Sigmoid colon (tissue), 7 donors: ENCODE measurements around the gene FGF8. TPM values are rescaled to one million over a fixed set of nuclear protein-coding genes. Genes with fewer than 3 reads are reported as not detected.

Source experiments
- DNase-seq: peaks from one replicate; pipeline ENCODE4 v3.0.0-alpha.2; 2019
- H3K27ac ChIP-seq, 4 donors: fragments of 200-600 bp; sonication (generic); one replicate each; pipeline ENCODE4 v1.5.1; 2016 to 2019; ENCODE audit warnings: mild to moderate bottlenecking in 1 of 4
- H3K27me3 ChIP-seq, 3 donors: fragments of 200-600 bp; sonication (generic); one replicate each; pipeline ENCODE4 v1.5.1; 2019; ENCODE audit warnings: mild to moderate bottlenecking in 1 of 3
- H3K36me3 ChIP-seq, 4 donors: fragments of 200-600 bp; sonication (generic); one replicate each; pipeline ENCODE4 v1.5.1; 2016 to 2019
- H3K4me1 ChIP-seq, 4 donors: fragments of 200-600 bp; sonication (generic); one replicate each; pipeline ENCODE4 v1.5.1; 2017 to 2019
- H3K4me3 ChIP-seq, 4 donors: fragments of 200-600 bp; sonication (generic); one replicate each; pipeline ENCODE4 v1.5.1; 2017 to 2019; ENCODE audit warnings: mild to moderate bottlenecking in 2 of 4, moderate library complexity in 1 of 4
- H3K9me3 ChIP-seq, 4 donors: fragments of 200-600 bp in 3 of 4; sonication (generic) in 3 of 4; one replicate each; pipeline versions ENCODE4 v1.5.1 to v1.6.1; 2013 to 2019
- CTCF ChIP-seq, 4 experiments: fragments of 450-650 bp in 3 of 4; fragments of 200-600 bp in 1 of 4; IDR thresholded peaks; one replicate each; pipeline ENCODE4 v1.5.1; 2016 to 2019; ENCODE audit warnings: antibody characterized with exemption in 4 of 4, mild to moderate bottlenecking in 3 of 4, moderate library complexity in 2 of 4
- EP300 ChIP-seq, 4 donors: sonication (generic); formaldehyde crosslinking; IDR thresholded peaks; one replicate each; pipeline ENCODE4 v1.6.1; 2017; ENCODE audit warnings: antibody characterized with exemption in 4 of 4
- POLR2A ChIP-seq, 2 donors: fragments of 450-650 bp; IDR thresholded peaks; one replicate each; pipeline ENCODE4 v1.6.1; 2016; ENCODE audit warnings: antibody characterized with exemption in 2 of 2, mild to moderate bottlenecking in 2 of 2, moderate library complexity in 2 of 2
- POLR2AphosphoS5 ChIP-seq, 4 donors: sonication (generic); formaldehyde crosslinking; IDR thresholded peaks; one replicate each; pipeline ENCODE4 v1.6.1; 2017; ENCODE audit warnings: antibody characterized with exemption in 4 of 4
- WGBS, 2 donors: extraction: QIAGEN DNeasy Blood & Tissue Kit; methylation state at CpG; one replicate each; pipeline ENCODE4 v1.1.7; 2013; 5-methylcytosine and 5-hydroxymethylcytosine counted together
- intact Hi-C: fragments of 100-400 bp; cut with DNase I; formaldehyde crosslinking; loops from one replicate; pipeline ENCODE4 v1.15.1; 2023
- polyA plus RNA-seq, 3 donors: library from polyadenylated mRNA; stranded (reverse); fragments of 200-250 nt; gene quantifications; one replicate each; pipeline ENCODE4 v1.2.3, GENCODE V29; 2013
- total RNA-seq, 4 donors: library from RNA; depleted of rRNA; stranded (reverse); fragments of >200 nt; gene quantifications; one replicate each; pipeline ENCODE4 v1.1.0, GENCODE V29; 2016
- donor health status: healthy with polysubstance abuse.
- donor health status: Bipolar disorder and iron deficiency.
- donor health status: healthy.

The FGF8 gene
- total and polyA plus RNA-seq, 7 donors: 0.10 TPM; not detected in 6

GRCh38 chr10:101725296-101726114, 50.4 kb downstream of the FGF8 start:
- TF ChIP-seq EP300 (IDR thresholded peaks at IDR 0.05) (no peak), POLR2AphosphoS5 (IDR thresholded peaks at IDR 0.05) (no peak), CTCF (IDR thresholded peaks at IDR 0.05) (no peak), POLR2A (IDR thresholded peaks at IDR 0.05) (no peak)
- Histone ChIP-seq H3K27ac (no peak overlapping the region), H3K4me3 (no peak overlapping the region), H3K27me3 (peaks cover 0 to 9% (median 0%) of the 10 kb centered on the region in 3 donors), H3K36me3 (no peaks in the 10 kb centered on the region), H3K4me1 (no peaks in the 10 kb centered on the region), H3K9me3 (no peaks in the 10 kb centered on the region)
- intact Hi-C loops: no loop called here
- 22 to 55% methylated on average over 8 of the region's 8 CpGs for WGBS, 2 donors
- DNase-seq: no peak

GRCh38 chr10:101724446-101724845, 51.5 kb downstream of the FGF8 start:
- H3K9me3 ChIP-seq: no peaks in the 10 kb centered on the region
- intact Hi-C loops: no loop called here
- peaks cover 0 to 9% (median 0%) of the 10 kb centered on the region in 3 donors for H3K27me3 ChIP-seq
- no peaks in the 10 kb centered on the region for H3K4me1 ChIP-seq
- DNase-seq: no peak
- H3K27ac ChIP-seq: no peak overlapping the region
- no peak for TF ChIP-seq EP300 (IDR thresholded peaks at IDR 0.05)
- no peak for TF ChIP-seq POLR2A (IDR thresholded peaks at IDR 0.05)
- TF ChIP-seq POLR2AphosphoS5 (IDR thresholded peaks at IDR 0.05): no peak
- no peak for TF ChIP-seq CTCF (IDR thresholded peaks at IDR 0.05)
- H3K4me3 ChIP-seq: no peak overlapping the region
- 85 to 93% methylated on average over 2 of the region's 2 CpGs for WGBS, 2 donors
- no peaks in the 10 kb centered on the region for H3K36me3 ChIP-seq

GRCh38 chr10:101723176-101723575, 52.7 kb downstream of the FGF8 start:
- H3K9me3 ChIP-seq: no peaks in the 10 kb centered on the region
- WGBS, 2 donors: 97% methylated on average over 3 of the region's 3 CpGs
- H3K36me3 ChIP-seq: no peaks in the 10 kb centered on the region
- DNase-seq: no peak
- H3K27ac ChIP-seq: no peak overlapping the region
- H3K4me3 ChIP-seq: no peak overlapping the region
- peaks cover 0 to 13% (median 0%) of the 10 kb centered on the region in 3 donors for H3K27me3 ChIP-seq
- H3K4me1 ChIP-seq: no peaks in the 10 kb centered on the region
- intact Hi-C loops: no loop called here
- TF ChIP-seq CTCF (IDR thresholded peaks at IDR 0.05) (no peak), EP300 (IDR thresholded peaks at IDR 0.05) (no peak), POLR2A (IDR thresholded peaks at IDR 0.05) (no peak), POLR2AphosphoS5 (IDR thresholded peaks at IDR 0.05) (no peak)

GRCh38 chr10:101721806-101722205, 54.1 kb downstream of the FGF8 start:
- TF ChIP-seq CTCF (IDR thresholded peaks at IDR 0.05) (no peak), POLR2AphosphoS5 (IDR thresholded peaks at IDR 0.05) (no peak), POLR2A (IDR thresholded peaks at IDR 0.05) (no peak), EP300 (IDR thresholded peaks at IDR 0.05) (no peak)
- Histone ChIP-seq H3K4me3 (no peak overlapping the region), H3K36me3 (no peaks in the 10 kb centered on the region), H3K4me1 (no peaks in the 10 kb centered on the region), H3K27ac (no peak overlapping the region), H3K9me3 (no peaks in the 10 kb centered on the region), H3K27me3 (peaks cover 0 to 15% (median 0%) of the 10 kb centered on the region in 3 donors)
- no peak for DNase-seq
- intact Hi-C loops: no loop called here
- 92 to 95% methylated on average over 2 of the region's 2 CpGs for WGBS, 2 donors
